Skeletal muscle tissue (tissue), 4 donors: ENCODE measurements around the gene VPS37C. TPM values are rescaled to one million over a fixed set of nuclear protein-coding genes. Genes with fewer than 3 reads are reported as not detected.

Experiments used
- H3K27ac ChIP-seq: one replicate; pipeline ENCODE4 v1.7.0; 2013; ENCODE audit warnings: mild to moderate bottlenecking, low read depth, low read length, inconsistent platforms
- H3K27me3 ChIP-seq, 3 donors: one replicate each; pipeline ENCODE4 v1.7.0; 2013; ENCODE audit warnings: low read length in 3 of 3; ENCODE audit not compliant: control insufficient read depth in 3 of 3, insufficient read depth in 3 of 3
- H3K36me3 ChIP-seq, 3 donors: one replicate each; pipeline ENCODE4 v1.7.0; 2013; ENCODE audit warnings: low read length in 3 of 3; ENCODE audit not compliant: control insufficient read depth in 3 of 3, insufficient read depth in 3 of 3
- H3K4me1 ChIP-seq, 3 donors: one replicate each; pipeline ENCODE4 v1.7.0; 2013; ENCODE audit warnings: low read length in 3 of 3, mild to moderate bottlenecking in 3 of 3; ENCODE audit not compliant: control insufficient read depth in 3 of 3, insufficient read depth in 3 of 3
- H3K4me3 ChIP-seq, 3 donors: one replicate each; pipeline ENCODE4 v1.7.0; 2013; ENCODE audit warnings: low read length in 3 of 3
- H3K9ac ChIP-seq, 3 donors: one replicate each; pipeline ENCODE4 v1.7.0; 2013; ENCODE audit warnings: low read length in 3 of 3, mild to moderate bottlenecking in 3 of 3, moderate library complexity in 2 of 3, low read depth in 1 of 3
- H3K9me3 ChIP-seq, 3 donors: one replicate each; pipeline ENCODE4 v1.7.0; 2013; ENCODE audit warnings: low read length in 3 of 3; ENCODE audit not compliant: control insufficient read depth in 3 of 3
- total RNA-seq: library from RNA; depleted of rRNA; stranded (reverse); fragments of >200 nt; gene quantifications from one replicate; pipeline ENCODE4 v1.2.3, GENCODE V29; 2014
- donor health status: Osteomylitis.

VPS37C gene
- total RNA-seq, 1 donor from 2014 or later: 5.7 TPM

GRCh38 chr11:61176446-61176845 is 15.2 kb upstream of the VPS37C start:
- Histone ChIP-seq H3K9me3 (peaks cover 0 to 2% (median 0%) of the 10 kb centered on the region in 3 donors), H3K27me3 (peaks cover 8 to 15% (median 9%) of the 10 kb centered on the region in 3 donors), H3K27ac (no peak overlapping the region), H3K4me1 (no peaks in the 10 kb centered on the region), H3K36me3 (no peaks in the 10 kb centered on the region), H3K4me3 (no peak overlapping the region), H3K9ac (no peak overlapping the region)

DNA sequence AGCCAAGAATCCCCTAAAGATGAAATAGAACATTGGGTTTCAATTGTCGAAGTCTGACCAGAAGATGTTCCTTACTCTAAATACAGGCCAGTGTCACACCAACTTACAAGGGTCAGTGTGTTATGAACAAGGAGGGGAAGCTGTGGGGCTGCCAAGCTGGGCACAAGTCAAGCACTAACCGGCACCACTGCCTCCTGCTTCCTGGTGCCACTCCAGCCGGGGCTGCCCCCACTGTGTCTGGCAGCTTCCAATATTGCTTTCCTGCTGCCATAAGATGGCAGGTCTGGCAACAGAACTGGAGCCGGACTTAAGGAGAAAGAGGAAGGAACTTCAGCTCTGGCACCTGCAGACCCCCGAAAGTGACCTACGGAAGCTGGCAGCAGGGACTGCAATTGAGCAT is 13.7 kb upstream of the VPS37C start:
- Histone ChIP-seq H3K27me3 (peaks cover 8 to 19% (median 9%) of the 10 kb centered on the region in 3 donors), H3K36me3 (no peaks in the 10 kb centered on the region), H3K9me3 (peaks cover 0 to 2% (median 0%) of the 10 kb centered on the region in 3 donors), H3K4me1 (no peaks in the 10 kb centered on the region), H3K9ac (no peak overlapping the region), H3K4me3 (no peak overlapping the region), H3K27ac (no peak overlapping the region)

DNA sequence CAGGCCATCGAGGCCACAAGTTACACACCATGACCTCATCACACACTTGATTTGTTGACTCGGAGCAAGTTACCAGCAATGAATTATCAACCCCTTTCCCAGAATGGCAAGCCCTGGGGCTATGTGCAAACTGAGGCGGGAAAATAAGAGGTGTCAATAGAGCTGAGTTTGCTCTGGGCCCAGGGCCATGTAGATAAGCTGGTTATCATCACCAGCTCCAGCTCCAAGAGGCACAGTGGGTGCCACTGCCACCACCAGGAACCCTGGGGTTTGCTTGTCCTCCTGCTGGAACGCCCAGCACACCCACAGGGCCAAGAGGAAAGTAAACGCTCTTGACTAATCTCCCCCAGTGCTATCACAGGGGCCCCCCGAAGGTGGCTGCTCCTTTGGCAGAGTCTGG is 13.0 kb upstream of the VPS37C start:
- Histone ChIP-seq H3K36me3 (no peaks in the 10 kb centered on the region), H3K27me3 (peaks cover 8 to 23% (median 9%) of the 10 kb centered on the region in 3 donors), H3K9ac (no peak overlapping the region), H3K4me3 (no peak overlapping the region), H3K27ac (no peak overlapping the region), H3K4me1 (no peaks in the 10 kb centered on the region), H3K9me3 (peaks cover 0 to 2% (median 0%) of the 10 kb centered on the region in 3 donors)

GRCh38 chr11:61173456-61173855 is 12.2 kb upstream of the VPS37C start:
- Histone ChIP-seq H3K27ac (no peak overlapping the region), H3K9me3 (peaks cover 0 to 2% (median 0%) of the 10 kb centered on the region in 3 donors), H3K9ac (no peak overlapping the region), H3K4me3 (no peak overlapping the region), H3K36me3 (no peaks in the 10 kb centered on the region), H3K27me3 (peaks cover 9 to 28% (median 11%) of the 10 kb centered on the region in 3 donors), H3K4me1 (no peaks in the 10 kb centered on the region)

DNA sequence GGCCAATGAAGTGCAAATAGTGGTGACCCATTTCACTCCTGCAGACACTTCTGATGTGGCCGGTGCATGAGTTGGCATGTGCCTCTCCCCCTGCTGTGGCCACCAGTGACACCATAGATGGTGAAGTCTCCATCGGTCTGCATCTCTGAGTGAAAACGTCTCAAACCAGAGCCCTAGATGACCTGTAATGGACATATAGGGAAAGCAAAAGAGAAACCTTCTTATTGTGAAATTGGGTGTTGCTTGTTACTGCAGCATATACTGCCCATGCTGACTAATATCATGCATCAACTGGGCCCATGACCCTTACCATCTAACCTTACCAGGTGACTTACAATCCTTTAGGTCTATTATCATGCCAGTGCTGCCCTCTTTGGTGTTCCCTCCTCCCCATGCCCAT is 11.7 kb upstream of the VPS37C start:
- no peak overlapping the region for H3K4me3 ChIP-seq

GRCh38 chr11:61172356-61172755 is 11.1 kb upstream of the VPS37C start:
- Histone ChIP-seq H3K27ac (no peak overlapping the region), H3K9me3 (peaks cover 0 to 2% (median 0%) of the 10 kb centered on the region in 3 donors), H3K9ac (no peak overlapping the region), H3K4me1 (no peaks in the 10 kb centered on the region), H3K27me3 (peaks cover 9 to 28% (median 11%) of the 10 kb centered on the region in 3 donors), H3K4me3 (no peak overlapping the region), H3K36me3 (no peaks in the 10 kb centered on the region)

More for the DNA sequence above, 11.7 kb upstream of the VPS37C start:
- H3K27ac ChIP-seq: no peak overlapping the region
- peaks cover 0 to 2% (median 0%) of the 10 kb centered on the region in 3 donors for H3K9me3 ChIP-seq
- H3K9ac ChIP-seq: no peak overlapping the region
- no peaks in the 10 kb centered on the region for H3K4me1 ChIP-seq
- no peaks in the 10 kb centered on the region for H3K36me3 ChIP-seq
- H3K27me3 ChIP-seq: peaks cover 9 to 28% (median 11%) of the 10 kb centered on the region in 3 donors

DNA sequence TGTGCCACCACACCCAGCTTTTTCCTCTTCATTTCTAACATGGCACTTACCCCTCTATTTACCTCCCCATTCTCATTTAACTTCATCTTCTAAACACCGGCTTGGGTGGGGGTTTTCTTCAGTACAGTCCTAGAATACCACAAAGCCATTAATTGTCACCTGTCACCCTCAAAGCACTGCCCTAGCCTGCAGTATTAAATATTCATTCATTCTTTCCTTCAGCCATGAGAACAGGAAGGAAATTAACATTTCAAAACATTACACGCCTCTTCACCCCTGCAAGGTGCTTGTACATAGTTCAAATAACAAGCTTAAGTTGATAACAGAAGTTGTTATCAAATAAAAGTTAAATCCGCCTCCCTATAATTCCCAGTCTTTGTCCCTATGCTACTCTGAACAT is 10.7 kb upstream of the VPS37C start:
- H3K4me3 ChIP-seq: no peak overlapping the region
- no peaks in the 10 kb centered on the region for H3K36me3 ChIP-seq
- peaks cover 9 to 28% (median 11%) of the 10 kb centered on the region in 3 donors for H3K27me3 ChIP-seq
- H3K4me1 ChIP-seq: no peaks in the 10 kb centered on the region
- no peak overlapping the region for H3K27ac ChIP-seq
- H3K9ac ChIP-seq: no peak overlapping the region
- peaks cover 0 to 2% (median 0%) of the 10 kb centered on the region in 3 donors for H3K9me3 ChIP-seq

- Histone ChIP-seq H3K4me1 (no peaks in the 10 kb centered on the region), H3K9me3 (peaks cover 0 to 2% (median 0%) of the 10 kb centered on the region in 3 donors), H3K27me3 (peaks cover 9 to 28% (median 11%) of the 10 kb centered on the region in 3 donors), H3K4me3 (no peak overlapping the region), H3K36me3 (no peaks in the 10 kb centered on the region), H3K27ac (no peak overlapping the region), H3K9ac (no peak overlapping the region)
These were observed 9.3 kb upstream of the VPS37C start for GRCh38 chr11:61170566-61170965.

- H3K27ac ChIP-seq: no peak overlapping the region
- peaks cover 0 to 2% (median 0%) of the 10 kb centered on the region in 3 donors for H3K9me3 ChIP-seq
- H3K9ac ChIP-seq: no peak overlapping the region
- no peaks in the 10 kb centered on the region for H3K4me1 ChIP-seq
- H3K4me3 ChIP-seq: no peak overlapping the region
- H3K27me3 ChIP-seq: peaks cover 0 to 19% (median 2%) of the 10 kb centered on the region in 3 donors
- H3K36me3 ChIP-seq: no peaks in the 10 kb centered on the region
These were observed 7.6 kb upstream of the VPS37C start for GRCh38 chr11:61168800-61169199.

GRCh38 chr11:61168042-61168688 is 6.9 kb upstream of the VPS37C start:
- Histone ChIP-seq H3K9me3 (peaks cover 0 to 2% (median 0%) of the 10 kb centered on the region in 3 donors), H3K36me3 (no peaks in the 10 kb centered on the region), H3K4me3 (no peak overlapping the region), H3K27ac (no peak overlapping the region), H3K4me1 (no peaks in the 10 kb centered on the region), H3K9ac (no peak overlapping the region), H3K27me3 (peaks cover 0 to 16% (median 2%) of the 10 kb centered on the region in 3 donors)
